DMS 273 (cell line): ENCODE data around the gene TIGD1.

ENCODE experiments used
- DNase-seq: peaks from one replicate; lab custom pipeline; 2025; ENCODE audit not compliant: unreplicated experiment; lab: John Stamatoyannopoulos, UW

TIGD1 gene

DNA sequence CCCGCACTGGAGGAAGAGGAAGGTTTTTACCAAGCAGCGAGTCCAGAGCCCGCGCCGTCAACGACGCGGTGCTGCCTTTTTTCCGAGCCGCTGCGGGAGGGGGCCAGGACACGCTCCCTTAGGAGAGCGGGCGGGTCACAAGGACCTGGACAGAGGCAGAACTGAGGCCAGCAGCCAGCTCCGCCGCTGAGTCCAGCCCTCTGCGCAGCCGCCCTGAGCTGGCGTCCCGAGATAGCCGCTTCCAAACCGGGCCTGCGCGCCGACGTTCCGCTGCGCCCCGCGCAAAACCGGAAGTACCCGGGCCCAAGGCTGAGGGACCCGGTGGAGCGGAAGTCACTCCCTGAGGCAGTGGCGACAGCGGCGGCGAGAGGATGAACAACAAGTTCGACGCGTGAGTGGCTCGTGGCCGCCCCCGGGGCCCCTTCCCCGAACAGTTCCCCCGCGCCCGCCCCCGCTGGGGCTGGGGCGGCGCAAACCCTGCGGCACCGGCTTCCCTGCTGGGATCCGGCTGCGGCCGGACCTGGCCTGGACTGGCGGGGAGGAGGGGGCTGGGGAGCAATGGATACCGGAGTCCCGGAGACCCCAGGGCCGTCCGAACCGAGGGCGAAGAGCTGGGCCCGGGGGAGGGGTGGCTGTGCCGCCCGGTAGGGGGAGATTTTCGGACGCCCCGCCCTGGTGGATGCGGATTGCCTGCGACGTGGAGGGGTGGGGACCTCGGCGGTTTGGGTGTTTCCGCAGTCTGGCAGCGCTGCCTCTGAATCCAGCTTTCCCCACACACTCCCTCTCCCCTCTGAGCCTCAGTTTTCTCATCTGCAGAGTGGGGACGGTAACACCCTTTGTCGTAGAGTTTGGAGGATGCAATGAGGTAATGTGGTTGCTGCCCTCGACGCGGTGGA, at the start of gene TIGD1, which contains the start of gene EIF4E2:
TSS of gene TIGD1 (minus strand) at position 204 of the 896 bp plus-strand sequence. CDS start 675 bp downstream, outside the sequence.
TSS of gene EIF4E2 (plus strand) at position 336 of the 896 bp plus-strand sequence. CDS start at position 372, 36 bp downstream.
- peak; percentile 97 for DNase-seq

DNA sequence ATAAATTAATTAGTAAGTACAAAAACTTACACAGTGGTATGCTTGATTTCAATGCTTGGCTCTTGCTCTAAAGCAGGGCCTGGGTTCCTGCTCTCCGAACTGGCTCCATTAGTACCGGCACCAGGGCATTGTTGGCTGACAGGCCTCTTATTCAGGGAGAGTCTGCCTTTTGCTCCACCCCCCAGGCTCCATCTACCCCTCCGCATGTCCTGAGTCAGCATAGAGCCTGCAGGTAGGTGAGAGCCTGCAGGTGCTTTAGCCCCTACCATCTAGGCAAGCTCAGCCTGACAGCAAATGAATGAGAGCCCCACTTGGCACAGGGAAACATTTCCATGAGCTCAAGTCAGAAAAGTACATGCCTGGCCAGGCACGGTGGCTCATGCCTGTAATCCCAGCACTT, 47.9 kb upstream of the TIGD1 start:
- no peak for DNase-seq

GRCh38 chr2:232597362-232598079, 47.2 kb upstream of the TIGD1 start:
- no peak for DNase-seq

DNA sequence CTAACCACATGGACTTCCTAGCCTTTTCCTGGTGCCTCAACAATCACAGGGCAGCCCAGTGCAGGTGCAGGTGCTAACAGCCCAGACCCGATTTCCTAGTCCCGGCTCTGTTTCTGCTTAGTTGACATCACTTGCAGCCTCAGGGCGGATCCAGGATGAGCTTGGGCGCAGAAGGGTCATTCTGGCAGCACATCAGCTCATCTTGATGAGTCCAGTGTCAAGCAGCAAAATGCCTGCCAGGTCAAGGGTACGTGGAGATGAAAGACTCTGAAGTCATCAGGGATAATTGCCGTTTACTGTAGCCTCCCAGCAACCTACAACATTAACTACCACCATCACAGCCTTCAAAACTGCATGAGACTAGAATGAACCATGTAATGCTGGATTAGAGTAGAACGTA, 43.6 kb upstream of the TIGD1 start:
- DNase-seq = no peak

- no peak for DNase-seq
Observed at GRCh38 chr2:232592772-232593395, 42.5 kb upstream of the TIGD1 start.

- peak; percentile 36 for DNase-seq
Observed at GRCh38 chr2:232588680-232589585, 38.6 kb upstream of the TIGD1 start.

DNA sequence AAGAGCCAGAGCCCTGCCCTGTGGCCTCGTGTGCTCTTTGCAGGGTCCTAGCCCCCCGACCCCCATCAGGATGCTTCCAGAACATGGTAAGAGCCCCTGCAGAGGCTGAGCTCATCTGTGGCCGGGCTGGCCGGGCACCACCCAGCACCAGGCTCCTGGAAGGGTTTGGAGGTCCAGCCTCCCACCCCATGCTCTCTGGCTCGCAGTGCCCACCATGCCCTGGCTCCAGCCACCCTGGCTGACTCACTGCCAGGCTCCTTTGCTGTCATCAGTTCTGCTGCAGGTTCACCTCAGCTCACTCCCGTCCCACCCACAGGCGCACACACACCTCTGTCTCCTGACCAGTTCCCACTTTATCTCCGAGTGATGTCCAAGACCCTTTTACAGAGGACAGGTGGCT, 37.7 kb upstream of the TIGD1 start:
- no peak for DNase-seq

DNA sequence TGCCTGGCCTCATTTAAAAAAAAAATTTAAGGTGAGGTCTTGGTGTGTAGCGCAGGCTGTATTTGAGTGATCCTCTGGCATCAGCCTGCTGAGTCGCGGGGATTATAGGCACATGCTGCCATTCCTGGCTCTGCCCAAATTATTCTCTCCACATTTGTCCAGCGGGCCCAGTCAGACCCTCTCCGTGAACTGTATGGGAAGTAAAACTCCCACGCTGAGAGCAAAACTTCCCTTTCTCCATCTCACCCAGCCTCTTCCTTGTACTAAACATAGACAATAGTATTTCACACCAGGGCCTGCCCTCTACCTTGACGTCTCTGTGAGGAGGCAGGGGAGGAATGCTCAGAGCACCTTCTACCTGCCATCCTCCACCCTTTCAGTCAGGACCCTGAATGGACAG, 37.2 kb upstream of the TIGD1 start:
- DNase-seq = no peak

- DNase-seq = no peak
Observed at GRCh38 chr2:232586943-232587505, 36.7 kb upstream of the TIGD1 start.

GRCh38 chr2:232584238-232584637, 33.9 kb upstream of the TIGD1 start:
- no peak for DNase-seq

- DNase-seq = no peak
Observed at GRCh38 chr2:232581725-232582124, 31.4 kb upstream of the TIGD1 start.

DNA sequence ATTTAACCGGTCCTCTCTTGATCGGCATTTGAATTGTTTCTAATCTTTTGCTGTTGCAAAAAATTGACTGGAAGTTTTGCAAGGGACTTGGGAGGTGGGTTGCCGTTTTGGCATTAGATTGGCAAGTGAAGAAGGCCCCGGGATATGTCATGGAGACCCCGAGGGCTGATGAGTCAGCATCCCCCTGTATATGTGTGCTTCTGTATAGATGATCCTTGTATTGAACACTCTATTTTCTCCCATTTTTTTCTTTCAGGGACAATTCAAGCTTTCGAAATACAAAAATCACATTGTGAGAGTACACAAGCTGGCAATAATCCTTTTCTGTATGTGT, 30.3 kb upstream of the TIGD1 start:
- DNase-seq = no peak

GRCh38 chr2:232578626-232579025, 28.3 kb upstream of the TIGD1 start:
- no peak for DNase-seq

GRCh38 chr2:232577841-232578240, 27.5 kb upstream of the TIGD1 start:
- no peak for DNase-seq

GRCh38 chr2:232576995-232577394, 26.6 kb upstream of the TIGD1 start:
- DNase-seq = no peak

- DNase-seq = no peak
Observed at GRCh38 chr2:232575404-232575746, 25.0 kb upstream of the TIGD1 start.

DNA sequence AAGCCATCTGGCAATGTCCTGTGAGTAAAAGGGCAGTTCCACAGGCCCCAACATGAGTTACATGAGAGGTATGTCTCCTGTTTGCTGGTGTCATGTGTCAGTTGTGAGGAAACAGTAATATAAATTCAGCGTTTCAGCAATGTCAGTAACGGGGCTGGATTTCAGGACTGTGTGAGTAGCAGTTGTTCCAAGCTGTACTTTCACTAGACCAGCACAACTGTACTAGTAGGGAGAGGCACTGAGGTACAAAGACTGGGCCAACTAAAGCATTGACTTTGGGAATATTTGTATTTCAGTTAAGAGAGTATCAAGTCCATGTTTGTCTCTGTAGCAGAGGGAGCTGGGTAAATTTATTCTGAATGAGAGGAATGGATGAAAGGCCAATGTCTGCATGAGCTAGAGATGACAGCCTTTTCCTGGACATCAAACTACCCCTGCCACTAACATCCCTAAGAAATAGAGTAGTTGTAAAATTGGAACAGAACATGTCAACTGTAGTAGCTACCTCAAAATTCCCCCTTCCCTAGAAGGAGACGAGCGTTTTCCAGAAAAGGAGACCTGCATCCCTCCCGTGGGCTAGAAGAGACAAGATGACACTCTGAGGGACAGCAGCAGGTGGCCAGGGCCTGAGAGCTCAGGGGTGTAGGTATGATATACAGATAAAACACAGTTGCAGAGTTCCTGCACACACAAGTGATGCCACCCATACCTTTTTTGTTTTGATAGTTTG, 24.5 kb upstream of the TIGD1 start:
- no peak for DNase-seq

- DNase-seq = no peak
Observed at GRCh38 chr2:232573771-232574435, 23.5 kb upstream of the TIGD1 start.

DNA sequence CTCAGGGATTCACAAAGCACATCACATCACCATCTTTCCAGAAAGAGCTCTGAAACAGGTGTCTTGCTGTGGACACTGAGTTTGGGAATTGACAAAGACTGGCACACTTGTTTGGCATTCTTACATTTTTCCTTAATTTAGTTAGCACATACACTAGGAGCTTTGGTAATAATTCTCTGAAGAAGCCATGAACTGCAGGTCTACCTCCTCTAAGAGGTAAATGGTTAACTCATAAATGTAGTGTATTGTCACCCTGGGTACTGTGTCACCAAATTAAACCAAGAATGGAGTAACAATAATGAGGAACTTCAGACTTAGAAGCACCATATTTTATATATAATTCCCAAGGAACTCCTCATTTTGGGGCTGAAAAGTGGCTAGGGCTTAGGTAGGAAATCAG, 22.7 kb upstream of the TIGD1 start:
- DNase-seq = no peak
